Hepatocyte (in vitro differentiated cells): ENCODE data around the gene STPG1. TPM values are rescaled to one million over a fixed set of nuclear protein-coding genes. Genes with fewer than 3 reads are reported as not detected.

Source experiments
- DNase-seq: peaks from one replicate; pipeline ENCODE4 v3.0.0-alpha.2; 2016; ENCODE audit warnings: low spot score
- H2AFZ ChIP-seq: fragments of 200-600 bp; sonication (generic); 2 replicates; pipeline ENCODE4 v1.6.0; 2016; ENCODE audit warnings: antibody characterized with exemption, mild to moderate bottlenecking
- H3K27ac ChIP-seq: fragments of 200-600 bp; sonication (generic); 2 replicates; pipeline ENCODE4 v1.5.1; 2016; ENCODE audit warnings: mild to moderate bottlenecking
- H3K27me3 ChIP-seq: fragments of 200-600 bp; sonication (generic); 2 replicates; pipeline ENCODE4 v1.6.1; 2016
- H3K36me3 ChIP-seq: fragments of 200-600 bp; sonication (generic); replicated peaks from 2 replicates; pipeline ENCODE4 v1.5.1; 2016; ENCODE audit warnings: low read depth; ENCODE audit not compliant: insufficient read depth
- H3K4me1 ChIP-seq: fragments of 200-600 bp; sonication (generic); 2 replicates; pipeline ENCODE4 v1.5.1; 2016; ENCODE audit warnings: mild to moderate bottlenecking, moderate library complexity; ENCODE audit not compliant: insufficient read depth
- H3K4me2 ChIP-seq: fragments of 200-600 bp; sonication (generic); 2 replicates; pipeline ENCODE4 v1.6.0; 2016
- H3K4me3 ChIP-seq: fragments of 200-600 bp; sonication (generic); 2 replicates; pipeline ENCODE4 v1.5.1; 2016; ENCODE audit warnings: mild to moderate bottlenecking
- H3K79me2 ChIP-seq: fragments of 200-600 bp; sonication (generic); 2 replicates; pipeline ENCODE4 v1.6.0; 2017; ENCODE audit warnings: mild to moderate bottlenecking
- H3K9me2 ChIP-seq: fragments of 200-600 bp; sonication (generic); replicated peaks from 2 replicates; pipeline ENCODE4 v1.6.0; 2017; ENCODE audit warnings: mild to moderate bottlenecking; ENCODE audit not compliant: insufficient read depth
- H3K9me3 ChIP-seq: fragments of 200-600 bp; sonication (generic); 2 replicates; pipeline ENCODE4 v1.5.1; 2016; ENCODE audit warnings: low read depth, mild to moderate bottlenecking
- H4K20me1 ChIP-seq: fragments of 200-600 bp; sonication (generic); 2 replicates; pipeline ENCODE4 v1.6.0; 2016; ENCODE audit warnings: mild to moderate bottlenecking; ENCODE audit not compliant: insufficient read depth, poor library complexity, severe bottlenecking
- EZH2 ChIP-seq: fragments of 200-600 bp; sonication (generic); IDR thresholded peaks from 2 replicates; pipeline ENCODE4 v1.6.1; 2016; ENCODE audit warnings: antibody characterized with exemption, mild to moderate bottlenecking, borderline replicate concordance
- EZH2phosphoT487 ChIP-seq: fragments of 200-600 bp; sonication (generic); IDR thresholded peaks from one replicate; pipeline ENCODE4 v1.6.1; 2018; ENCODE audit warnings: antibody characterized with exemption, mild to moderate bottlenecking, low read depth, moderate library complexity; ENCODE audit not compliant: unreplicated experiment, severe bottlenecking
- WGBS: methylation state at CpG from one replicate; pipeline ENCODE4 v1.1.6; 2016; ENCODE audit warnings: low lambda C conversion rate; ENCODE audit errors: missing lambda C conversion rate; 5-methylcytosine and 5-hydroxymethylcytosine counted together
- polyA plus RNA-seq: library from polyadenylated mRNA; unstranded; fragments of >200 nt; fragmentation: Nextera tagmentation; extraction: Ambion mirVana; gene quantifications from 2 replicates; pipeline ENCODE4 v1.2.1, GENCODE V29; 2016
- total RNA-seq: library from RNA; depleted of rRNA; stranded (reverse); fragments of >200 nt; gene quantifications from 2 replicates; pipeline ENCODE4 v1.2.3, GENCODE V29; 2014
- TF ChIP-seq, protein P1 (sequence below): fragments of 200-600 bp; sonication (generic); IDR thresholded peaks from 2 replicates; pipeline ENCODE4 v1.5.1; 2016; ENCODE audit warnings: antibody characterized with exemption, mild to moderate bottlenecking; ENCODE audit not compliant: poor library complexity

The STPG1 gene
- total and polyA plus RNA-seq, 2 experiments from 2014 or later = 3.5 to 4.3 TPM

DNA sequence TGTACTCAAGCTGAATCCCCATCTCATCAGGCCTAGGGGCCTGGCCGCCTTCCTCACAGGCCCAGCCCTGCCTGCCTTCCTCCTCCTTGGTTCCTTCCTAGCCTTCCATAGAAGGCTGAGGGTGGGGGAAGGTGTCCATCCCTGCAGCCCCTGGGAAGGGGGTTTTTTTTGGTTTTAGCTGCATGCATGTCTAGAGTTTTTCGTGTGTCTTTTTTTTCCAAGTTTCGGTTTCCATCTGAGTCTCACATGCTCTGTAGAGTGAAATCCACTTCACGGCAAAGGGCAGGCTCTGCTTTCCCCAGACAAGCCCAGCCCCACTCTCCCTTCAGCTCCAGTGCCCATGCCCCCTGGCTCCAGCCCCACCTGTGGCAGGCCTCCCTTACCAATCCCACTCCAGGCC is 62.3 kb downstream of the STPG1 start:
- Histone ChIP-seq H3K36me3 (no peaks in the 10 kb centered on the region), H3K27me3 (no peaks in the 10 kb centered on the region), H3K27ac (no peak overlapping the region), H4K20me1 (no peaks in the 10 kb centered on the region), H3K79me2 (no peaks in the 10 kb centered on the region), H3K4me3 (no peak overlapping the region), H2AFZ (no peak overlapping the region), H3K9me3 (no peaks in the 10 kb centered on the region), H3K4me1 (peaks cover 14% of the 10 kb centered on the region), H3K4me2 (no peak overlapping the region), H3K9me2 (no peaks in the 10 kb centered on the region)
- WGBS = 86% methylated on average over 4 of the region's 4 CpGs
- TF ChIP-seq, protein P1, sequence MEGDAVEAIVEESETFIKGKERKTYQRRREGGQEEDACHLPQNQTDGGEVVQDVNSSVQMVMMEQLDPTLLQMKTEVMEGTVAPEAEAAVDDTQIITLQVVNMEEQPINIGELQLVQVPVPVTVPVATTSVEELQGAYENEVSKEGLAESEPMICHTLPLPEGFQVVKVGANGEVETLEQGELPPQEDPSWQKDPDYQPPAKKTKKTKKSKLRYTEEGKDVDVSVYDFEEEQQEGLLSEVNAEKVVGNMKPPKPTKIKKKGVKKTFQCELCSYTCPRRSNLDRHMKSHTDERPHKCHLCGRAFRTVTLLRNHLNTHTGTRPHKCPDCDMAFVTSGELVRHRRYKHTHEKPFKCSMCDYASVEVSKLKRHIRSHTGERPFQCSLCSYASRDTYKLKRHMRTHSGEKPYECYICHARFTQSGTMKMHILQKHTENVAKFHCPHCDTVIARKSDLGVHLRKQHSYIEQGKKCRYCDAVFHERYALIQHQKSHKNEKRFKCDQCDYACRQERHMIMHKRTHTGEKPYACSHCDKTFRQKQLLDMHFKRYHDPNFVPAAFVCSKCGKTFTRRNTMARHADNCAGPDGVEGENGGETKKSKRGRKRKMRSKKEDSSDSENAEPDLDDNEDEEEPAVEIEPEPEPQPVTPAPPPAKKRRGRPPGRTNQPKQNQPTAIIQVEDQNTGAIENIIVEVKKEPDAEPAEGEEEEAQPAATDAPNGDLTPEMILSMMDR = no peak
- TF ChIP-seq EZH2phosphoT487 (no peak), EZH2 (no peak)
- no peak for DNase-seq

DNA sequence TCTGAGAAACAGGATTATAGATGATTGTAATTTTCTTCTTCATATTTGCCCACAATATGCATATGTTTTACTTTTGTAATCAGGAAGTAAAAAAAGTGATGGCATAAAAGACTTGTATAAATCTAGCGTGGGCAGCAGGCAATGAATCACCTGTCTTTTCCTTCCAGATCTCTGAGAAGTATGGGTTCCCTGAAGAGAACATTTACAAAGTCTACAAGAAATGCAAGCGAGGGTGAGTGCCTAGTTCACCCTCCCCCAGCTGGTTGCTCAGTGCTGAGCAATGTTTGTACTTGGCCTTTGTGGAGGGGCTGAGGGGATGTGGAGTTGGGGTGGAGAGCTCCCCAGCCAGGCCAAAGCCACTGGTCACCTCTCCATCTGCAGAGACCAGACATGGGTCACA is 63.7 kb downstream of the STPG1 start:
- Histone ChIP-seq H3K9me2 (no peaks in the 10 kb centered on the region), H4K20me1 (no peaks in the 10 kb centered on the region), H3K79me2 (no peaks in the 10 kb centered on the region), H3K4me2 (no peak overlapping the region), H3K9me3 (no peaks in the 10 kb centered on the region), H3K36me3 (no peaks in the 10 kb centered on the region), H3K4me1 (peaks cover 18% of the 10 kb centered on the region), H3K27ac (no peak overlapping the region), H2AFZ (no peak overlapping the region), H3K27me3 (no peaks in the 10 kb centered on the region), H3K4me3 (no peak overlapping the region)
- no peak for TF ChIP-seq EZH2phosphoT487
- 85% methylated on average over 2 of the region's 2 CpGs for WGBS
- DNase-seq = no peak

DNA sequence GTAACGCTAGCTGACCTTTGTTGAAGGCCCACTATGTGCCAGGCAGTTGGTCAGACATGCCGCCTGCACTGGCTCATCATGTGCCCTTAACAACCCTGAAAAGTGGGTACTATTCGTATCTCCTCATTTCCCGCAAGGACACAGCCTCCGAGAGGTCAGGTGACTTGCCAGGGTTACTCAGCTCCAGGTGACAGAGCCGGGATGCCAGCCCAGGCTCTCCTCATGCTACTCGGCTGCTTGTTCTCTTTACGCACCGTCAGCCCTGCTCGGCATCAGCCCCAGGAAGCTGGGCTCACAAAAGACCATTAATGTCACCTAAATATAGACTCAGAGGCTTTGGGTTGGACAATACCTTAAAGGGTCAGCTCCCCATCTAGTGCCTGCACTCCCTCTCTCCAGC is 65.4 kb downstream of the STPG1 start:
- Histone ChIP-seq H3K9me2 (no peaks in the 10 kb centered on the region), H3K4me2 (no peak overlapping the region), H3K4me1 (peaks cover 18% of the 10 kb centered on the region), H3K36me3 (no peaks in the 10 kb centered on the region), H2AFZ (no peak overlapping the region), H3K9me3 (no peaks in the 10 kb centered on the region), H4K20me1 (no peaks in the 10 kb centered on the region), H3K27ac (no peak overlapping the region), H3K27me3 (no peaks in the 10 kb centered on the region), H3K79me2 (no peaks in the 10 kb centered on the region), H3K4me3 (no peak overlapping the region)
- 91% methylated on average over 10 of the region's 10 CpGs for WGBS
- no peak for TF ChIP-seq EZH2
- TF ChIP-seq, protein P1 = no peak
- TF ChIP-seq EZH2phosphoT487 = no peak
- no peak for DNase-seq

DNA sequence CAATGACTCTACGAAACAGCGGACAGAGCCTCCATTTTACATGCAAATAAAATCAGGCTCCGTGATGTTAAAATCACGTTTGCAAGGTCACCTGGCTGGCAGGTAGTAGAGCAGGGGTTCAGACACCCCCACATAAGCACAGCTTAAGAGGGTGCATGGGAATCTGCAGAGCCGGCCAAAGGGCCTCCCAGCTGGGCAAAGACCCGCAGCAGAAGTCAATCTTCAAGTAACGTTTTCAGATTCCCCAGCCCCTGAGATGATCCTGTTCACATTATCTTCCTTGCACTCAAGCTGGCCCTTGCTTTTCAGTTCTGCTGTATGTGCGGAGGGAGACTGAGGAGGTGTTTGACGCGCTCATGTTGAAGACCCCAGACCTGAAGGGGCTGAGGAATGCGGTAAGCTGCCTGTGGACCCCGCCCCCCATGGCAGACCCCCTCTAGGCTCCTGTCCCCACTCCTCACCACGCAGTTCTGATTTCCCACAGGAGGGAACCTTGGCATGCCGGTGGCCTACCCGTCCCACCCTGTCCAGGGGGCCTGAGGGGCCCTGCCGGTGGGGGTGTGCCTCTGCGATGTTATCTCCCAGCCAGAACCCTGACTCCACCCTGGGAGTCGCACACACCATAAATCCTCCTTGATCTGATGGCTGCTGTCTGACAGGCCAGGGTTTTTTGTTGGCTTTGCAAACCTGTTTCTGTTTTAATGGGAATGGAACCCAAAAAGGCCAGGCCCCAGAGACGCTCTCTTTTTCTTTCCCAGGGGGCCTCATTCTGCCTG is 66.2 kb downstream of the STPG1 start:
- WGBS = 61% methylated on average over 15 of the region's 19 CpGs
- Histone ChIP-seq H3K9me3 (no peaks in the 10 kb centered on the region), H3K79me2 (no peaks in the 10 kb centered on the region), H3K4me2 (no peak overlapping the region), H4K20me1 (no peaks in the 10 kb centered on the region), H3K4me1 (peaks cover 18% of the 10 kb centered on the region), H2AFZ (no peak overlapping the region), H3K27me3 (no peaks in the 10 kb centered on the region), H3K4me3 (no peak overlapping the region), H3K27ac (no peak overlapping the region), H3K36me3 (no peaks in the 10 kb centered on the region), H3K9me2 (no peaks in the 10 kb centered on the region)
- TF ChIP-seq EZH2 (no peak), EZH2phosphoT487 (no peak)
- TF ChIP-seq, protein P1 = no peak
- DNase-seq = no peak
